HEK293 (cell line): ENCODE results near the gene DOLK.

Experiments used
- CTCF ChIP-seq: fragments of 450-650 bp; formaldehyde crosslinking; IDR thresholded peaks from 2 replicates; pipeline ENCODE4 v1.5.1; 2016; ENCODE audit warnings: missing biosample characterization, missing genetic modification characterization
- HOXA7 ChIP-seq: sonication (generic); formaldehyde crosslinking; IDR thresholded peaks from 2 replicates; pipeline ENCODE4 v1.8.1; 2022; ENCODE audit warnings: missing genetic modification reagents, borderline replicate concordance
- ZEB2 ChIP-seq: fragments of 450-650 bp; formaldehyde crosslinking; IDR thresholded peaks from 2 replicates; pipeline ENCODE4 v1.5.1; 2016; ENCODE audit warnings: missing biosample characterization, missing genetic modification characterization
- ZNF423 ChIP-seq: fragments of 450-650 bp; formaldehyde crosslinking; IDR thresholded peaks from 2 replicates; pipeline ENCODE4 v1.5.1; 2016; ENCODE audit warnings: missing biosample characterization, missing genetic modification characterization
- ZSCAN18 ChIP-seq: fragments of 450-650 bp; formaldehyde crosslinking; IDR thresholded peaks from 2 replicates; pipeline ENCODE4 v1.5.1; 2016; ENCODE audit warnings: missing biosample characterization, missing genetic modification characterization

GRCh38 chr9:128913995-128914772 lies 33.2 kb downstream of the DOLK start:
- no peak for TF ChIP-seq CTCF (tag by site-specific recombination)
- no peak for TF ChIP-seq ZSCAN18 (tag by site-specific recombination)
- no peak for TF ChIP-seq ZNF423 (tag by site-specific recombination)
- no peak for TF ChIP-seq HOXA7 (CRISPR knock-in tag)
- no peak for TF ChIP-seq ZEB2 (tag by site-specific recombination)
